ENCODE measurements around the gene TMA7. TPM values are rescaled to one million over a fixed set of nuclear protein-coding genes. Genes with fewer than 3 reads are reported as not detected.

The TMA7 gene
- total and polyA plus RNA-seq, 2 donors (not counting 3 experiments of a cell fraction or from before 2014, with no cell fraction given): 137 to 306 TPM

- no peaks in the 10 kb centered on the region for H4K20me1 ChIP-seq (replicated peaks; ENCODE audit: control insufficient read depth, extremely low read depth, insufficient read depth, low read length)
- H3K4me1 ChIP-seq (ENCODE audit: control insufficient read depth, extremely low read depth, insufficient read depth, low read length): peaks cover 10% of the 10 kb centered on the region
- no peak overlapping the region for H3K9ac ChIP-seq (replicated peaks; ENCODE audit: extremely low read depth, insufficient read depth, low read length)
- no peak overlapping the region for H3K4me2 ChIP-seq (ENCODE audit: insufficient read depth, low read length)
- BruUV-seq (replicated peaks): no TSS peak
- intact Hi-C loops (cut with micrococcal nuclease): no loop called here
- no peak overlapping the region for H3K27ac ChIP-seq (ENCODE audit: insufficient read depth, low read depth, low read length)
- no peaks in the 10 kb centered on the region for H3K9me1 ChIP-seq (replicated peaks; ENCODE audit: control insufficient read depth, extremely low read depth, insufficient read depth, low read length)
- TF ChIP-seq JUN (IDR thresholded peaks at IDR 0.05; ENCODE audit: borderline replicate concordance, insufficient read depth, insufficient read length, low read depth) (no peak), EZH2 (IDR thresholded peaks at IDR 0.05; ENCODE audit: borderline replicate concordance, low read depth, low read length, severe bottlenecking) (no peak), GATA2 (IDR thresholded peaks at IDR 0.05; ENCODE audit: insufficient read depth, insufficient read length, low read depth, low read length) (no peak), POLR2A (IDR thresholded peaks at IDR 0.05; ENCODE audit: low read depth, low read length) (no peak)
- no peak overlapping the region for H2AFZ ChIP-seq (ENCODE audit: low read depth, low read length)
- H3K27me3 ChIP-seq (ENCODE audit: control insufficient read depth in 2 of 2, insufficient read depth in 2 of 2, low read length in 2 of 2): no peaks in the 10 kb centered on the region
- no peak for DNase-seq (ENCODE audit: low read depth, low spot score)
- dilution Hi-C loops (cut with MboI; ENCODE audit: extremely low pct_ligation_motif_present, low sequenced_read_pairs): no loop called here
- CTCF ChIA-PET: interaction anchor here (12.6 kb wide), 1 partner anchor 31 kb away, joined by 716 read pairs; no protein-coding TSS in a partner anchor
- no peaks in the 10 kb centered on the region for H3K9me3 ChIP-seq (replicated peaks; ENCODE audit: control insufficient read depth, insufficient read depth, low read length)
- H3K36me3 ChIP-seq (ENCODE audit: control insufficient read depth in 2 of 2, extremely low read depth in 1 of 2, insufficient read depth in 2 of 2, low read length in 2 of 2): peaks cover 0 to 23% of the 10 kb centered on the region in 2 experiments
- H3K79me2 ChIP-seq (ENCODE audit: control insufficient read depth, insufficient read depth, low read length): no peaks in the 10 kb centered on the region
- H3K4me3 ChIP-seq (replicated peaks in 1 of 3; ENCODE audit: insufficient read depth in 1 of 3, low read depth in 1 of 3, low read length in 3 of 3): no peak overlapping the region
- POLR2A ChIA-PET: no interaction called here
- FAIRE-seq: no peak
Measured at GRCh38 chr3:48405343-48405881, 34.6 kb upstream of the TMA7 start.

- POLR2A ChIA-PET: no interaction called here
- dilution Hi-C loops (cut with MboI; ENCODE audit: extremely low pct_ligation_motif_present, low sequenced_read_pairs): no loop called here
- no TSS peak for BruUV-seq (replicated peaks)
Measured at GRCh38 chr3:48405971-48406370, 34.1 kb upstream of the TMA7 start.

More at GRCh38 chr3:48405971-48406370, 34.1 kb upstream of the TMA7 start:
- Histone ChIP-seq H3K4me1 (ENCODE audit: control insufficient read depth, extremely low read depth, insufficient read depth, low read length) (peaks cover 10% of the 10 kb centered on the region), H3K27me3 (ENCODE audit: control insufficient read depth in 2 of 2, insufficient read depth in 2 of 2, low read length in 2 of 2) (no peaks in the 10 kb centered on the region), H3K9ac (replicated peaks; ENCODE audit: extremely low read depth, insufficient read depth, low read length) (no peak overlapping the region), H3K4me3 (replicated peaks in 1 of 3; ENCODE audit: insufficient read depth in 1 of 3, low read depth in 1 of 3, low read length in 3 of 3) (no peak overlapping the region), H4K20me1 (replicated peaks; ENCODE audit: control insufficient read depth, extremely low read depth, insufficient read depth, low read length) (no peaks in the 10 kb centered on the region), H3K36me3 (ENCODE audit: control insufficient read depth in 2 of 2, extremely low read depth in 1 of 2, insufficient read depth in 2 of 2, low read length in 2 of 2) (peaks cover 0 to 29% of the 10 kb centered on the region in 2 experiments), H3K27ac (ENCODE audit: insufficient read depth, low read depth, low read length) (no peak overlapping the region), H3K4me2 (ENCODE audit: insufficient read depth, low read length) (no peak overlapping the region), H3K9me1 (replicated peaks; ENCODE audit: control insufficient read depth, extremely low read depth, insufficient read depth, low read length) (no peaks in the 10 kb centered on the region), H3K9me3 (replicated peaks; ENCODE audit: control insufficient read depth, insufficient read depth, low read length) (no peaks in the 10 kb centered on the region), H2AFZ (ENCODE audit: low read depth, low read length) (no peak overlapping the region), H3K79me2 (ENCODE audit: control insufficient read depth, insufficient read depth, low read length) (no peaks in the 10 kb centered on the region)
- intact Hi-C loops (cut with micrococcal nuclease): no loop called here
- CTCF ChIA-PET: interaction anchor here (12.6 kb wide), 1 partner anchor 30 kb away, joined by 716 read pairs; no protein-coding TSS in a partner anchor
- TF ChIP-seq FOS (IDR thresholded peaks at IDR 0.05; ENCODE audit: borderline replicate concordance, insufficient read depth, low read length) (no peak), GATA2 (IDR thresholded peaks at IDR 0.05; ENCODE audit: insufficient read depth, insufficient read length, low read depth, low read length) (no peak), MYC (IDR thresholded peaks at IDR 0.05; ENCODE audit: low read depth, low read length) (no peak), JUN (IDR thresholded peaks at IDR 0.05; ENCODE audit: borderline replicate concordance, insufficient read depth, insufficient read length, low read depth) (no peak)
- DNase-seq (ENCODE audit: low read depth, low spot score) (no peak), FAIRE-seq (no peak)

Measured in endothelial cell of umbilical vein (primary cell).